ENCODE measurements around the gene SYNE2. TPM values are rescaled to one million over a fixed set of nuclear protein-coding genes. Genes with fewer than 3 reads are reported as not detected.
"Not testable (repeated sequence)": the region's sequence is repeated elsewhere in the genome, so short reads cannot be mapped to it uniquely, and the experiment has no call there.

The SYNE2 gene
- total RNA-seq, 2 experiments from 2014 or later = 150 to 212 TPM

DNA sequence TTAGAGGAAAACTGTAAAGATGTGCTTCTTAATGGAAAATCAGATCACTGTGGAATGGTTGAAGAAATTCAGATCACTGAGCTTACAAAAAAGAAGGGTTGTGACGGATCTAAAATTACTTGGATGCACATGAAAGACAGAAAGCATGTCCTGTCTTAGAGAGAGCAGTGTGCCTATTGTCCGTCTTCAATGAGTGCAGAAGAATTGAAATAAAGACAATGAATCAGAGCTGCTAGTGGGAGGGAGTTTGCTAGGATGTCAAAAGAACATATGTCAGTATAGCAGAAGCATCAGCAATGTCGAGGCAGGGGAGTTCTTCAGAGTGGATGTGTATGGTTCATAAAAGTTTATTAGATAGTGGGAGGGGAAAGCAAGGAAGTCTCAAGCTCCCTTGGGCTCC is 172.7 kb downstream of the SYNE2 start:
- BruUV-seq (replicated peaks) = no TSS peak
- Histone ChIP-seq H4K20me1 (ENCODE audit: insufficient read depth, low read length) (no peaks in the 10 kb centered on the region), H3K4me3 (ENCODE audit: low read depth, low read length, poor library complexity, severe bottlenecking) (no peak overlapping the region), H3K79me2 (ENCODE audit: insufficient read depth, low read depth, low read length) (no peaks in the 10 kb centered on the region), H3K27ac (ENCODE audit: low read depth, low read length, poor library complexity, severe bottlenecking) (no peak overlapping the region), H3K9me2 (ENCODE audit: insufficient read depth, low read length) (no peaks in the 10 kb centered on the region), H3K36me3 (ENCODE audit: insufficient read depth, low read length) (peaks cover 95% of the 10 kb centered on the region), H2AFZ (ENCODE audit: low read length) (no peak overlapping the region), H3K4me2 (ENCODE audit: low read length) (no peak overlapping the region), H3K4me1 (ENCODE audit: insufficient read depth, low read length, poor library complexity, severe bottlenecking) (no peaks in the 10 kb centered on the region), H3K9me3 (ENCODE audit: low read length) (no peaks in the 10 kb centered on the region)
- ChIA-PET POLR2A (interaction anchor here (1.2 kb wide), 1 partner anchor 96 kb away, joined by 3 read pairs; no protein-coding TSS in a partner anchor), CTCF (ENCODE audit: unreplicated experiment) (interaction anchor here (1.4 kb wide), 1 partner anchor 35 kb away, joined by 3 read pairs; no protein-coding TSS in a partner anchor)
- TF ChIP-seq, protein P1, sequence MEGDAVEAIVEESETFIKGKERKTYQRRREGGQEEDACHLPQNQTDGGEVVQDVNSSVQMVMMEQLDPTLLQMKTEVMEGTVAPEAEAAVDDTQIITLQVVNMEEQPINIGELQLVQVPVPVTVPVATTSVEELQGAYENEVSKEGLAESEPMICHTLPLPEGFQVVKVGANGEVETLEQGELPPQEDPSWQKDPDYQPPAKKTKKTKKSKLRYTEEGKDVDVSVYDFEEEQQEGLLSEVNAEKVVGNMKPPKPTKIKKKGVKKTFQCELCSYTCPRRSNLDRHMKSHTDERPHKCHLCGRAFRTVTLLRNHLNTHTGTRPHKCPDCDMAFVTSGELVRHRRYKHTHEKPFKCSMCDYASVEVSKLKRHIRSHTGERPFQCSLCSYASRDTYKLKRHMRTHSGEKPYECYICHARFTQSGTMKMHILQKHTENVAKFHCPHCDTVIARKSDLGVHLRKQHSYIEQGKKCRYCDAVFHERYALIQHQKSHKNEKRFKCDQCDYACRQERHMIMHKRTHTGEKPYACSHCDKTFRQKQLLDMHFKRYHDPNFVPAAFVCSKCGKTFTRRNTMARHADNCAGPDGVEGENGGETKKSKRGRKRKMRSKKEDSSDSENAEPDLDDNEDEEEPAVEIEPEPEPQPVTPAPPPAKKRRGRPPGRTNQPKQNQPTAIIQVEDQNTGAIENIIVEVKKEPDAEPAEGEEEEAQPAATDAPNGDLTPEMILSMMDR (conservative IDR thresholded peaks at IDR 0.05; ENCODE audit: low read length) = no peak
- no peak for TF ChIP-seq EZH2phosphoT487 (IDR thresholded peaks at IDR 0.05; ENCODE audit: borderline replicate concordance, low read depth, low read length)
- intact Hi-C loops (cut with micrococcal nuclease; ENCODE audit: unreplicated experiment) = no loop called here
- no peak for DNase-seq (ENCODE audit: low spot score)

DNA sequence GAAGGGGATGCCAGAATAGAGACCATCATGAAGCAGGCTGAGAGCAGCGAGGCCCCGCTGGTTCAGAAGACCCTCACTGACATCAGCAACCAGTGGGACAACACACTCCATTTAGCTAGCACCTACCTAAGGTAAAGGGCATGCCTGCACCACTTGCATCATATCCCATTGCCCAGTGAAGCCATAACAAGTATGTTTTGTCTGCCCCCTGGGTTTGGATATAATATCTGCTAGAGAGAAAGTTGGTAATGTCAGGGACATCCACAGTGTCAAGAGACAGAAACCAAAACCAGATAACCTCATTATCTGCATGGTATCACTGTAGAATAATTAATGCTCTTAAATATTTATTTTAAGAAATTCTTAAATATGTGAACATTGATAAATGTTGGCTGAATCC is 173.8 kb downstream of the SYNE2 start:
- Histone ChIP-seq H3K4me2 (ENCODE audit: low read length) (no peak overlapping the region), H3K4me1 (ENCODE audit: insufficient read depth, low read length, poor library complexity, severe bottlenecking) (no peaks in the 10 kb centered on the region), H3K27ac (ENCODE audit: low read depth, low read length, poor library complexity, severe bottlenecking) (no peak overlapping the region), H3K9me3 (ENCODE audit: low read length) (no peaks in the 10 kb centered on the region), H3K36me3 (ENCODE audit: insufficient read depth, low read length) (peaks cover 95% of the 10 kb centered on the region), H3K9me2 (ENCODE audit: insufficient read depth, low read length) (no peaks in the 10 kb centered on the region), H2AFZ (ENCODE audit: low read length) (no peak overlapping the region), H4K20me1 (ENCODE audit: insufficient read depth, low read length) (no peaks in the 10 kb centered on the region), H3K4me3 (ENCODE audit: low read depth, low read length, poor library complexity, severe bottlenecking) (no peak overlapping the region), H3K79me2 (ENCODE audit: insufficient read depth, low read depth, low read length) (no peaks in the 10 kb centered on the region)
- POLR2A ChIA-PET = no interaction called here
- intact Hi-C loops (cut with micrococcal nuclease; ENCODE audit: unreplicated experiment) = no loop called here
- no peak for DNase-seq (ENCODE audit: low spot score)
- BruUV-seq (replicated peaks) = no TSS peak
- TF ChIP-seq EZH2phosphoT487 (IDR thresholded peaks at IDR 0.05; ENCODE audit: borderline replicate concordance, low read depth, low read length) = no peak
- TF ChIP-seq, protein P1 (conservative IDR thresholded peaks at IDR 0.05; ENCODE audit: low read length) = no peak
- CTCF ChIA-PET (ENCODE audit: unreplicated experiment) = no interaction called here

DNA sequence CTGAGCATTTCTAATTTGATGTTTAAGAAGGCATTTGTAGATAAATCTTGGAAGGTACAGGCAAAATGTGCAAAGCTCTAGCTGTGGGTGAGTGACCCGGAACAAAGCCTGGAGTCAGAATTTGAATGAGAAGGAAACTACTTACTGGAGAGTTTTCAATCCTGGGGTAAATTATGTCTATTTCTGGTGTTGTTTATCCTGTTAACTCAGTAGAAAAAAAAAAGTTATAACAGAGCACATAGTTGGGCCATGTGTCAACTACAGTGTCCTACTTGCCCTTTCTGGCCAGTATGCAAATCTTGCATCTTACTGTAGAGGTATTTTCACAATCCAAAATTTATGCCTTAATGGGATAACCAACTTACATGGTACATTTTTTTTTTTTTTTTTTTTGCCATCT is 182.3 kb downstream of the SYNE2 start:
- TF ChIP-seq EZH2phosphoT487 (IDR thresholded peaks at IDR 0.05; ENCODE audit: borderline replicate concordance, low read depth, low read length) = no peak
- TF ChIP-seq, protein P1 (conservative IDR thresholded peaks at IDR 0.05; ENCODE audit: low read length) = no peak
- intact Hi-C loops (cut with micrococcal nuclease; ENCODE audit: unreplicated experiment) = no loop called here
- Histone ChIP-seq H3K4me1 (ENCODE audit: insufficient read depth, low read length, poor library complexity, severe bottlenecking) (no peaks in the 10 kb centered on the region), H3K9me2 (ENCODE audit: insufficient read depth, low read length) (no peaks in the 10 kb centered on the region), H3K4me3 (ENCODE audit: low read depth, low read length, poor library complexity, severe bottlenecking) (no peak overlapping the region), H3K36me3 (ENCODE audit: insufficient read depth, low read length) (peaks cover 69% of the 10 kb centered on the region), H4K20me1 (ENCODE audit: insufficient read depth, low read length) (no peaks in the 10 kb centered on the region), H3K79me2 (ENCODE audit: insufficient read depth, low read depth, low read length) (no peaks in the 10 kb centered on the region), H2AFZ (ENCODE audit: low read length) (no peak overlapping the region), H3K4me2 (ENCODE audit: low read length) (no peak overlapping the region), H3K27ac (ENCODE audit: low read depth, low read length, poor library complexity, severe bottlenecking) (no peak overlapping the region), H3K9me3 (ENCODE audit: low read length) (no peaks in the 10 kb centered on the region)
- POLR2A ChIA-PET = interaction anchor here (0.6 to 0.7 kb wide), 2 partner anchors 24 to 818 kb away, joined by 3 read pairs; no protein-coding TSS in a partner anchor
- BruUV-seq (replicated peaks) = no TSS peak
- CTCF ChIA-PET (ENCODE audit: unreplicated experiment) = interaction anchor here (0.6 kb wide), 1 partner anchor 255 kb away, joined by 3 read pairs; no protein-coding TSS in a partner anchor
- DNase-seq (ENCODE audit: low spot score) = no peak

DNA sequence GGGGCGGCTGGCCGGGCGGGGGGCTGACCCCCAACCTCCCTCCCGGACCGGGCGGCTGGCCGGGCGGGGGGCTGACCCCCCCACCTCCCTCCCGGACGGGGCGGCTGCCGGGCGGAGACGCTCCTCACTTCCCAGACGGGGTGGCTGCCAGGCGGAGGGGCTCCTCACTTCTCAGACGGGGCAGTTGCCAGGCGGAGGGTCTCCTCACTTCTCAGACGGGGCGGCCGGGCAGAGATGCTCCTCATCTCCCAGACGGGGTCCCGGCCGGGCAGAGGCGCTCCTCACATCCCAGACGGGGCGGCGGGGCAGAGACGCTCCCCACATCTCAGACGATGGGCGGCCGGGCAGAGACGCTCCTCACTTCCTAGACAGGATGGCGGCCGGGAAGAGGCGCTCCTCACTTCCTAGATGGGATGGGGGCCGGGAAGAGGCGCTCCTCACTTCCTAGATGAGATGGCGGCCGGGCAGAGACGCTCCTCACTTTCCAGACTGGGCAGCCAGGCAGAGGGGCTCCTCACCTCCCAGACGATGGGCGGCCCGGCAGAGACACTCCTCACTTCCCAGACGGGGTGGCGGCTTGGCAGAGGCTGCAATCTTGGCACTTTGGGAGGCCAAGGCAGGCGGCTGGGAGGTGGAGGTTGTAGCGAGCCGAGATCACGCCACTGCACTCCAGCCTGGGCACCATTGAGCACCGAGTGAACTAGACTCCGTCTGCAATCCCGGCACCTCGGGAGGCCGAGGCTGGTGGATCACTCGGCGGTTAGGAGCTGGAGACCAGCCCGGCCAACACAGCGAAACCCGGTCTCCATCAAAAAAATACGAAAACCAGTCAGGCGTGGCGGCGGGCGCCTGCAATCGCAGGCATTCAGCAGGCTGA is 185.3 kb downstream of the SYNE2 start:
- H3K4me1 ChIP-seq (ENCODE audit: insufficient read depth, low read length, poor library complexity, severe bottlenecking); CTCF ChIA-PET (ENCODE audit: unreplicated experiment); H3K4me2 ChIP-seq (ENCODE audit: low read length); BruUV-seq (replicated peaks); H3K4me3 ChIP-seq (ENCODE audit: low read depth, low read length, poor library complexity, severe bottlenecking); H3K79me2 ChIP-seq (ENCODE audit: insufficient read depth, low read depth, low read length); H3K9me2 ChIP-seq (ENCODE audit: insufficient read depth, low read length); H4K20me1 ChIP-seq (ENCODE audit: insufficient read depth, low read length); H3K9me3 ChIP-seq (ENCODE audit: low read length); DNase-seq (ENCODE audit: low spot score); H3K27ac ChIP-seq (ENCODE audit: low read depth, low read length, poor library complexity, severe bottlenecking); POLR2A ChIA-PET; H2AFZ ChIP-seq (ENCODE audit: low read length); intact Hi-C loops (cut with micrococcal nuclease; ENCODE audit: unreplicated experiment): not testable (repeated sequence)
- H3K36me3 ChIP-seq (ENCODE audit: insufficient read depth, low read length) = peaks cover 56% of the 10 kb centered on the region
